SH-SY5Y (cell line): Measurements from ENCODE around the gene ZBTB8A.

Source experiments
- GATA2 ChIP-seq: IDR thresholded peaks from 2 replicates; pipeline ENCODE4 v1.6.1; 2011; ENCODE audit warnings: mild to moderate bottlenecking, low read depth, low read length
- GATA3 ChIP-seq: IDR thresholded peaks from 2 replicates; pipeline ENCODE4 v1.6.1; 2011; ENCODE audit warnings: low read depth, mild to moderate bottlenecking, low read length, moderate library complexity

- TF ChIP-seq GATA2: no peak
- no peak for TF ChIP-seq GATA3
These were observed 67.5 kb downstream of the ZBTB8A start for GRCh38 chr1:32606565-32607371.
